Loucy (cell line): Measurements from ENCODE around the gene ERP44.
"Not testable (repeated sequence)": the region's sequence is repeated elsewhere in the genome, so short reads cannot be mapped to it uniquely, and the experiment has no call there.

Source experiments
- H2AFZ ChIP-seq: fragments of 200-600 bp; sonication (generic); 2 replicates; pipeline ENCODE4 v1.6.0; 2016; ENCODE audit warnings: antibody characterized with exemption, mild to moderate bottlenecking, low read length, moderate library complexity
- H3F3A ChIP-seq: fragments of 200-600 bp; 2 replicates; pipeline ENCODE4 v1.6.0; 2016; ENCODE audit warnings: antibody characterized with exemption, low read depth, mild to moderate bottlenecking
- H3K27me3 ChIP-seq: fragments of 200-600 bp; sonication (generic); 2 replicates; pipeline ENCODE4 v1.6.1; 2014; ENCODE audit warnings: low read length, mild to moderate bottlenecking; ENCODE audit not compliant: insufficient read depth, poor library complexity, severe bottlenecking
- H3K36me3 ChIP-seq: fragments of 200-600 bp; sonication (generic); 2 replicates; pipeline ENCODE4 v1.6.1; 2016; ENCODE audit warnings: low read length; ENCODE audit not compliant: insufficient read depth
- H3K4me1 ChIP-seq: fragments of 200-600 bp; sonication (generic); 2 replicates; pipeline ENCODE4 v1.5.1; 2014; ENCODE audit warnings: low read length, mild to moderate bottlenecking; ENCODE audit not compliant: insufficient read depth, poor library complexity, severe bottlenecking
- H3K4me2 ChIP-seq: fragments of 200-600 bp; sonication (generic); 2 replicates; pipeline ENCODE4 v1.6.0; 2014; ENCODE audit warnings: antibody characterized with exemption, low read length, low read depth, mild to moderate bottlenecking; ENCODE audit not compliant: poor library complexity, severe bottlenecking
- H3K4me3 ChIP-seq: fragments of 200-600 bp; sonication (generic); 2 replicates; pipeline ENCODE4 v1.5.1; 2014; ENCODE audit warnings: low read length, mild to moderate bottlenecking, mixed read lengths; ENCODE audit not compliant: poor library complexity, severe bottlenecking
- H3K79me2 ChIP-seq: fragments of 200-600 bp; sonication (generic); 2 replicates; pipeline ENCODE4 v1.6.1; 2014; ENCODE audit warnings: low read length; ENCODE audit not compliant: insufficient read depth
- H3K9ac ChIP-seq: fragments of 200-600 bp; sonication (generic); 2 replicates; pipeline ENCODE4 v1.6.0; 2014; ENCODE audit warnings: mild to moderate bottlenecking, low read depth, low read length, moderate library complexity; ENCODE audit not compliant: poor library complexity, severe bottlenecking
- H3K9me2 ChIP-seq: fragments of 200-600 bp; sonication (generic); replicated peaks from 2 replicates; pipeline ENCODE4 v1.6.1; 2016; ENCODE audit warnings: low read depth, low read length, mixed read lengths
- H3K9me3 ChIP-seq: fragments of 200-600 bp; sonication (generic); 2 replicates; pipeline ENCODE4 v1.6.1; 2014; ENCODE audit warnings: mild to moderate bottlenecking, antibody characterized with exemption, low read length, low read depth; ENCODE audit not compliant: insufficient read depth
- H4K20me1 ChIP-seq: fragments of 200-600 bp; sonication (generic); 2 replicates; pipeline ENCODE4 v1.6.0; 2014; ENCODE audit warnings: antibody characterized with exemption, low read length, mild to moderate bottlenecking; ENCODE audit not compliant: insufficient read depth, poor library complexity, severe bottlenecking
- EZH2phosphoT487 ChIP-seq: fragments of 200-600 bp; IDR thresholded peaks from 2 replicates; pipeline ENCODE4 v1.6.1; 2018; ENCODE audit warnings: antibody characterized with exemption, mild to moderate bottlenecking, moderate library complexity, borderline replicate concordance
- TF ChIP-seq, protein P1 (sequence below): fragments of 200-600 bp; sonication (generic); conservative IDR thresholded peaks from 2 replicates; pipeline ENCODE4 v1.5.1; 2014; ENCODE audit warnings: mild to moderate bottlenecking, antibody characterized with exemption, low read length

ERP44 gene

DNA sequence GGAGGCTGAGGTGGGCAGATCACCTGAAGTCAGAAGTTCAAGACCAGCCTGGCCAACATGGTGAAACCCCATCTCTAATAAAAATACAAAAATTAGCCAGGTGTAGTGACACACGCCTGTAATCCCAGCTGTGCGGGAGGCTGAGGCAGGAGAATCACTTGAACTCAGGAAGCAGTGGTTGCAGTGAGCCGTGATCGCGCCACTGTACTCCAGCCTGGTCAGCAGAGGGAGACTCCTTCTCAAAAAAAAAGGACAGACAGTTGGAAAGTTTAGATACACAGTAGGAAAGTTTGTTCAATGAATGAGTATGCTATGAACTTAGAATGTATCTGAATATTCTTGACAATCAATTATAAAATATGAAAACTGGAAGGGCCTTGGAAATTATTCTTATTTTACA, 38.0 kb upstream of the ERP44 start:
- not testable (repeated sequence) for H3K79me2 ChIP-seq, H3K36me3 ChIP-seq, H3K4me3 ChIP-seq, H4K20me1 ChIP-seq, H3K27me3 ChIP-seq, H3K9ac ChIP-seq, H3K9me3 ChIP-seq, H3F3A ChIP-seq, H2AFZ ChIP-seq, H3K4me2 ChIP-seq, H3K9me2 ChIP-seq, H3K4me1 ChIP-seq
- TF ChIP-seq, protein P1, sequence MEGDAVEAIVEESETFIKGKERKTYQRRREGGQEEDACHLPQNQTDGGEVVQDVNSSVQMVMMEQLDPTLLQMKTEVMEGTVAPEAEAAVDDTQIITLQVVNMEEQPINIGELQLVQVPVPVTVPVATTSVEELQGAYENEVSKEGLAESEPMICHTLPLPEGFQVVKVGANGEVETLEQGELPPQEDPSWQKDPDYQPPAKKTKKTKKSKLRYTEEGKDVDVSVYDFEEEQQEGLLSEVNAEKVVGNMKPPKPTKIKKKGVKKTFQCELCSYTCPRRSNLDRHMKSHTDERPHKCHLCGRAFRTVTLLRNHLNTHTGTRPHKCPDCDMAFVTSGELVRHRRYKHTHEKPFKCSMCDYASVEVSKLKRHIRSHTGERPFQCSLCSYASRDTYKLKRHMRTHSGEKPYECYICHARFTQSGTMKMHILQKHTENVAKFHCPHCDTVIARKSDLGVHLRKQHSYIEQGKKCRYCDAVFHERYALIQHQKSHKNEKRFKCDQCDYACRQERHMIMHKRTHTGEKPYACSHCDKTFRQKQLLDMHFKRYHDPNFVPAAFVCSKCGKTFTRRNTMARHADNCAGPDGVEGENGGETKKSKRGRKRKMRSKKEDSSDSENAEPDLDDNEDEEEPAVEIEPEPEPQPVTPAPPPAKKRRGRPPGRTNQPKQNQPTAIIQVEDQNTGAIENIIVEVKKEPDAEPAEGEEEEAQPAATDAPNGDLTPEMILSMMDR, result peak; percentile 32

DNA sequence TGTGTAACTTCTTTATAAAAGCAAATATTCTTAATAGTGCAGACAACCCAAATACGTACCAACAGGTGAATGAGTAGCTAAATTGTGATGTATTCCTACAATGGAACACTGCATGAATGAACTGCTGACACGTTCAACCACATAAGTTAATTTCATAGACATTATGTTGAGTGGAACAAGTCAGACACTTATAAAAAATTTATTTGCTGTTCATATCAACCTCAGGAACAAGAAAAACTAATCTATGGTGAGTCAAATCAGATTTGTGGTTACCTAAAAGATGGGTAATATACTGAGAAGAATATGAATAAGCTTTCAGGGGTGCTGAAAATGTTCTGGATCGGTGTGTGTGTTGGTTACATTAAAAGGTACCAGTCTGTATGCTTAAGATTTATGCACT, 35.9 kb upstream of the ERP44 start:
- Histone ChIP-seq H3K4me2 (no peak overlapping the region), H3K4me3 (no peak overlapping the region), H2AFZ (no peak overlapping the region), H3K36me3 (no peaks in the 10 kb centered on the region; the same call in 1 of the 2 replicates), H3F3A (no peaks in the 10 kb centered on the region), H3K4me1 (no peaks in the 10 kb centered on the region), H3K9me2 (no peaks in the 10 kb centered on the region), H3K27me3 (no peaks in the 10 kb centered on the region), H3K79me2 (no peaks in the 10 kb centered on the region), H4K20me1 (no peaks in the 10 kb centered on the region), H3K9me3 (no peaks in the 10 kb centered on the region), H3K9ac (no peak overlapping the region)
- TF ChIP-seq EZH2phosphoT487, result no peak
- TF ChIP-seq, protein P1, result no peak

DNA sequence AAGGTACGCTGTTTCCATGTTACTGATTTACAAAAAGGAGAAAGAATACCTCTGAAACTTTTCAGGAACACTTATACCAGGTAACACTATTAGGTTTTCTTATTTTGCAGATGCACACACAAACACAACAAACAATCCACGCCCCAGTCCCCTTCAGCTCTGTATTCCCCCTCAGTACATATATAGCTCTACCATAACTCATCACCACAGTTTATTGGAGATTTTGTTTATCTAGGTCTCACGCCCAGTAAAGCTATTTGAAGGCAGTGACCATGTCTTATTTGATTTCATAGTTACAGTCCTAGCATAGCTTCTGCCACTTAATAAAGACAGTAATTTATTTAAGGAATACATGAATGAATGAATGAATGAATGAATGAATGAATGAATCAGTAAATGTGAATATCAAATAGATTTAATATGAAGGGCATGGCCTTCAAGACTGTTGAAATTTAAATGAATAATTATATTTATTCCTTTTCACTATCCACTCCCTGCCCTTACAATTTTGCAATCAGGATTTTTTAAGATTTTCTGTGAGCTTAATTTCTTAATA, 33.2 kb upstream of the ERP44 start:
- no peaks in the 10 kb centered on the region for H3K9me2 ChIP-seq
- H3K9me3 ChIP-seq, result no peaks in the 10 kb centered on the region
- H3K4me3 ChIP-seq, result no peak overlapping the region
- H4K20me1 ChIP-seq, result no peaks in the 10 kb centered on the region
- H3K4me1 ChIP-seq, result no peaks in the 10 kb centered on the region
- 0 out of 2 replicates have a peak, but pooled peaks cover 2% of the 10 kb centered on the region for H3F3A ChIP-seq
- no peak for TF ChIP-seq EZH2phosphoT487
- TF ChIP-seq, protein P1, result no peak
- H2AFZ ChIP-seq, result no peak overlapping the region
- no peaks in the 10 kb centered on the region for H3K27me3 ChIP-seq
- peaks cover 13% of the 10 kb centered on the region for H3K36me3 ChIP-seq
- H3K4me2 ChIP-seq, result no peak overlapping the region
- no peaks in the 10 kb centered on the region for H3K79me2 ChIP-seq
- no peak overlapping the region for H3K9ac ChIP-seq
